ENCODE results near the gene TRIM51G. TPM values are rescaled to one million over a fixed set of nuclear protein-coding genes. Genes with fewer than 3 reads are reported as not detected.
"Not testable (repeated sequence)": the region's sequence is repeated elsewhere in the genome, so short reads cannot be mapped to it uniquely, and the experiment has no call there.

Gene TRIM51G
- polyA plus RNA-seq (ENCODE audit: insufficient read length) = not detected

- DNase-seq (ENCODE audit: low read depth) = not testable (repeated sequence)
Observed at GRCh38 chr11:48983785-48984184, at the start of gene TRIM51G. TRIM51G (minus strand) TSS chr11:48983885; CDS start chr11:48981695, 2,190 bp downstream.

- DNase-seq (ENCODE audit: low read depth) = not testable (repeated sequence)
Observed at GRCh38 chr11:49028523-49028922, 44.8 kb upstream of the TRIM51G start, which contains the start of gene TRIM49B. TRIM49B (plus strand) TSS chr11:49028823; CDS start chr11:49031600, 2,777 bp downstream.

- not testable (repeated sequence) for DNase-seq (ENCODE audit: low read depth)
Observed at GRCh38 chr11:48968592-48968991, 15.1 kb downstream of the TRIM51G start.

- DNase-seq (ENCODE audit: low read depth) = not testable (repeated sequence)
Observed at GRCh38 chr11:48955315-48956049, 28.2 kb downstream of the TRIM51G start.

- DNase-seq (ENCODE audit: low read depth) = not testable (repeated sequence)
Observed at GRCh38 chr11:48945796-48946195, 37.9 kb downstream of the TRIM51G start.

Other genes with a start within 250 kb of the TRIM51G start
- gene TRIM49B, start 44.9 kb upstream of the TRIM51G start, polyA plus RNA-seq (ENCODE audit: insufficient read length) = not detected
- not detected for gene TRIM64C, start 75.2 kb upstream of the TRIM51G start, polyA plus RNA-seq (ENCODE audit: insufficient read length)
- gene FOLH1, start 224.7 kb upstream of the TRIM51G start, polyA plus RNA-seq (ENCODE audit: insufficient read length) = 2.5 TPM

Data from forelimb muscle (tissue), 1 donor.